GM12874 (cell line): ENCODE data around the gene TMEM178A.

Source experiments
- TF ChIP-seq, protein P1 (sequence below): IDR thresholded peaks from 2 replicates; pipeline ENCODE4 v1.5.1; 2011; ENCODE audit warnings: low read depth, mild to moderate bottlenecking, control low read depth, low read length, moderate library complexity; ENCODE audit not compliant: insufficient read depth

TMEM178A gene

DNA sequence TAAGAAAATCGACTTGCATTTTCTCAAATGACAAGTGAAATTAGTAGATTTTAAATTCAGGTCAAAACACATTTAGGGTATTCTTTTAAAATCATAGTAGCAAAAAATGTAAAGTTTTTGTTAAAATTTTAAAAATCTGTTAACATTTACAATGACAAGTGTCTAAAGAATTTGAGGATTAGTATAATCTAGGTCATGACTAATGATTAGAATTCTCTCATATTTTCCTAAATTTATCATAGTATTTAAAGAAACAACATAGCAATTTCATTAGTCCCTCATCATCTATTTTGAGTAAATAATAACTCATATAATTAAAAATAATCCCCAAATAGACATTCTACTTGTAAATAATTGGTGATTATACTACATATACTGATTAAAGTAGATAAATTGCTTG is 89.7 kb downstream of the TMEM178A start:
- TF ChIP-seq, protein P1, sequence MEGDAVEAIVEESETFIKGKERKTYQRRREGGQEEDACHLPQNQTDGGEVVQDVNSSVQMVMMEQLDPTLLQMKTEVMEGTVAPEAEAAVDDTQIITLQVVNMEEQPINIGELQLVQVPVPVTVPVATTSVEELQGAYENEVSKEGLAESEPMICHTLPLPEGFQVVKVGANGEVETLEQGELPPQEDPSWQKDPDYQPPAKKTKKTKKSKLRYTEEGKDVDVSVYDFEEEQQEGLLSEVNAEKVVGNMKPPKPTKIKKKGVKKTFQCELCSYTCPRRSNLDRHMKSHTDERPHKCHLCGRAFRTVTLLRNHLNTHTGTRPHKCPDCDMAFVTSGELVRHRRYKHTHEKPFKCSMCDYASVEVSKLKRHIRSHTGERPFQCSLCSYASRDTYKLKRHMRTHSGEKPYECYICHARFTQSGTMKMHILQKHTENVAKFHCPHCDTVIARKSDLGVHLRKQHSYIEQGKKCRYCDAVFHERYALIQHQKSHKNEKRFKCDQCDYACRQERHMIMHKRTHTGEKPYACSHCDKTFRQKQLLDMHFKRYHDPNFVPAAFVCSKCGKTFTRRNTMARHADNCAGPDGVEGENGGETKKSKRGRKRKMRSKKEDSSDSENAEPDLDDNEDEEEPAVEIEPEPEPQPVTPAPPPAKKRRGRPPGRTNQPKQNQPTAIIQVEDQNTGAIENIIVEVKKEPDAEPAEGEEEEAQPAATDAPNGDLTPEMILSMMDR: no peak

DNA sequence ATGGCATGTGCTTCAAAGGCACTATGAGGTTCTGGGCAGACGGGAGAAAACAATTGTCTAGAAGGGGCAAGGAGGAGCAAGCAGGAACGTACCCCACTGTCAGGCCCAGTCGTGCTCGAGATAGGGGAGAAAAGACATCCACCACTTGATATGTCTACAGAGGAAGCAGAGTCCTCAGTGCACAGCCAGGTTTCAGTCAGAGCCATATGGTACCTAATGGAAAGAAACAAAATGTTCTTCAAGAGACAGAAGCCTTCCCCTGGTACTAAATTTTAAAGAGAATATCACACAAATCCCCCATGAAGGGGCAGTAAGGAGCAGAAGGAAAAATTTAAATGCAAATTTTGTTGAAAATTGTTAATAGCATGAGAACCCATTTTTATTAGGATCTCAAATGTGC is 91.4 kb downstream of the TMEM178A start:
- TF ChIP-seq, protein P1: no peak

DNA sequence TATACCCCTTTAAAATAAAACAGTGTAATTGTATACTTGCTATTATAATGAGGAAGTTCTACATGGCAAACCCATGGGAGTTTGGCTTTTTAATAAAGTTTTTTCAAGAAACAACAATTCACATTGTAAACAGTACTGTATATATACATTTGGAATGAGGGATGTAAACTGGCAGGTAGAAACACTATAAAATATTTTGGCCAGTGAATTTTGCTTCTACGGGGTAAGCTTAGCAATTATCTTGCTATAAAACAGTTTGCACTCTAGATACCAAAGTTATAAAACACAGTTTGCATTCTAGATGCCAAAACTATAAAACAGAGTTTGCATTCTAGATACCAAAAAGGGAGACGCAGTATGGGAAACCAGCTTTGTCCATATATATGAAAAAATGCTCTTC is 96.7 kb downstream of the TMEM178A start:
- TF ChIP-seq, protein P1: no peak
